Ovary (tissue), 3 donors: ENCODE data around the gene CCL19.

Experiments used
- CTCF ChIP-seq, 3 donors: fragments of 450-650 bp in 2 of 3; fragments of 200-600 bp in 1 of 3; IDR thresholded peaks; one replicate each; pipeline versions ENCODE4 v1.5.1 to v1.8.0; 2016 to 2022; ENCODE audit warnings: antibody characterized with exemption in 3 of 3, mild to moderate bottlenecking in 1 of 3
- EP300 ChIP-seq: sonication (generic); formaldehyde crosslinking; IDR thresholded peaks from one replicate; pipeline ENCODE4 v1.6.1; 2017; ENCODE audit warnings: antibody characterized with exemption
- POLR2A ChIP-seq: fragments of 450-650 bp; IDR thresholded peaks from one replicate; pipeline ENCODE4 v1.6.1; 2017; ENCODE audit warnings: antibody characterized with exemption, mild to moderate bottlenecking, moderate library complexity
- donor health status: DM: no; HTN: no; CAD: no.

GRCh38 chr9:34650816-34651215 lies 40.3 kb downstream of the CCL19 start:
- TF ChIP-seq POLR2A (no peak), EP300 (no peak), CTCF (IDR thresholded peaks at IDR 0.05) (no peak)
